ENCODE data around the gene MTPN.

The MTPN gene

DNA sequence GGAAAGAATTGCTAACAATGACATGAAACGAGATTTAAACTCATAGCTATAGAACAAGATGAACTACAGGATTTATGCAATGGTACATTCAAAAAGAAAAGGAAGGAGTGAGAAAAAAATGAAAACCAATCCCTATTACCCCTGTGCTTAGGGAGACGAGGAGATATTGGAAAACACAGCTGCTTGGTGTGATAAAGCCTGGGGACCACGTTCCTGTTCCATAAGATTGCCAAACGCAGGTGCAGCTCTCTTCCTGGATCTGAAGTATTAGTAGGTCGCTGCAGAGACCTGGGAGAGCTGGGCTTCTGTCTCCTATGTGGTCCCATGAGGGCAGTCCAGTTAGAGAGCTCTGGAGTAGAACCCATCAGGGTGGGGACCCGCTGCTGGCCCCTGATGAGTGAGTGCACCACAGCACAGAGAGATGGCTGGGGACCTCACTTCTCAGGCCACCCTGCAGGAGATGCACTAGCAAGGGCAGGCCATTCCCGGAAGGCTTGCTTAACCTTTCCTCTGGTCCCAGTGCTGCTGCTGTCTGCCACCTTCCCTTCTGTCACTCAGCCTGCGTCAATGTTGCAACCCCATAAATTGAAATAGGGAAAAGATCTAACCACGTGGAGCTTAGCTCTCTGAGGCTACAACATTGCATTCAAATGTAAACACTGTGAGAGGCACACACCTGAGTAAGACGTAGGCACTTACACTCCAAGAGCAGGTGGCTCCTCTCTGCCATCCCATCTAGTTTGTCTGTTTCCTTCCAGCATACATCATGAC, 57.9 kb downstream of the MTPN start:
- no peak for DNase-seq

DNA sequence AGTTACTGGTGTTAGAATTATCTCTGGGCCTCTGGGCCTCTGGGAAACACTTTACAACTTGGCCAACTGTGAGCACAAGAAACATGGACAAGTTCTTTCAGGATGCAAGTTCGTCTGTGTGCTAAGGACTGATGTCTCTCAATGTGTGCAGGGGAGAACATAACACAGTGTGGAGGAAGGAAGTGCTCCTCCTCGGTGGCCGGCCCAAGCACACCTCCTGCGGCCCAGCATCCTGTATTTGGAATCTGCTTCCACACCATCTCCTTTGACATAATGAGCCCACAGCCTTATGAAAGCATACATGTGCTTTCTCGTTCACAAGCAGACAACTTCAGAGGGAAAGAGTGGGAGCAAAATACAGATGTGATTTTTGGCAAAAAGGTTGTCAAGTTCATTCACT, 59.0 kb downstream of the MTPN start:
- no peak for DNase-seq

DNA sequence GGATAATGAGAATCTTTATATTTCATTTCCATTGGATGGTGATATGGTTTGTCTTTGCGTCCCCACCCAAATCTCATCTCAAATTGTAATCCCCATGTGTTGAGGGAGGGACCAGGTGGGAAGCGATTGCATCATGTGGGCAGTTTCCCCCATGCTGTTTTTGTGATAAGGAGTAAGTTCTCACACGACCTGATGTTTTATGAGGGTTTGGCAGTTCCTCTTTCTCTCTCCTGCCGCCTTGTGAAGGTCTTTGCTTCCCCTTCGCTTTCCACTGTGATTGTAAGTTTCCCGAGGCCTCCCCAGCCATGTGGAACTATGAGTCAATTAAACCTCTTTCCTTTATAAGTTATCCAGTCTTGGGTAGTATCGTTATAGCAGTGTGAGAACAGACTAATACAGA, 59.4 kb downstream of the MTPN start:
- DNase-seq, result no peak

DNA sequence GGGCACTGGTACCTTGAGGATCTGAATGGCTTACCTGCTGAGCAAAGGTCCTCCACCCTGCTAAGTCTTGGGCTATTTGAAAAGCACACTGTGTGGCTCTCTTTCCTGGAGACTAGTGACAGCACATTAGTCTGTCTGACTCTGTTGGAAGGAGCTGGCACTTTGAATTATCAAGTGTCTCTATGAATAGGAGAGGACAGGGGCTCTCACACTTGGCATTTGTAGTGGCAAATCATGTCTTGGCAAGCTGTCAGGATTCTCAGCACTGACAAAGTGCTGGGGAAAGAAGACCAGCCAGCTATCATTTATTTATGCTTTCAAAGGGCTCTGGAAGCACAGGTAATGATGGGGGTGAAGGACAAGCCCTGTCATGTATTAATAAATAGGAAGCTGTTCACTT, 62.8 kb downstream of the MTPN start:
- DNase-seq, result no peak

- no peak for DNase-seq
Observed at GRCh38 chr7:135913404-135913803, 63.8 kb downstream of the MTPN start.

- no peak for DNase-seq
Observed at GRCh38 chr7:135911099-135911498, 66.1 kb downstream of the MTPN start.

GRCh38 chr7:135910393-135911036, 66.6 kb downstream of the MTPN start:
- DNase-seq, result no peak

DNA sequence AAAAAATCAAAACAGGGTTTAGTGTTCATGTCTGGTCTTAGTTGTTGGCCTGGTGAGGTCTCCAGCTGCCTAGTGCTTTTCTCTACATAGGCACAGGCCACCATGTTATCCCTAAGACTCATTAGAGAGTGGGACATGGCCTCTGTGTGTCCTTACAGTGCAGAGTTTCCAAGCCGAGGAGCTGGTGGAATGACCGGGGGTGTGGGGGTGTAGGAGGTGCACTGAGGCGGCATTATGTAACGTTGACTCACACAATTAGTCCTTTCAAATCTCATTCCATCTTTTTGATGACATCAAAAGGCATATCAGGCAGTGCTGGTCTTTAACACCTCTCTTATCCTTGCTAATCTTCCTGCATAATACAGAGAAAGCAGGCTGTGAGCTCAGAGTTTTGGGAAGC, 71.3 kb downstream of the MTPN start:
- no peak for DNase-seq

- no peak for DNase-seq
Observed at GRCh38 chr7:135905355-135905754, 71.8 kb downstream of the MTPN start.

- no peak for DNase-seq
Observed at GRCh38 chr7:135904282-135904681, 72.9 kb downstream of the MTPN start.

DNA sequence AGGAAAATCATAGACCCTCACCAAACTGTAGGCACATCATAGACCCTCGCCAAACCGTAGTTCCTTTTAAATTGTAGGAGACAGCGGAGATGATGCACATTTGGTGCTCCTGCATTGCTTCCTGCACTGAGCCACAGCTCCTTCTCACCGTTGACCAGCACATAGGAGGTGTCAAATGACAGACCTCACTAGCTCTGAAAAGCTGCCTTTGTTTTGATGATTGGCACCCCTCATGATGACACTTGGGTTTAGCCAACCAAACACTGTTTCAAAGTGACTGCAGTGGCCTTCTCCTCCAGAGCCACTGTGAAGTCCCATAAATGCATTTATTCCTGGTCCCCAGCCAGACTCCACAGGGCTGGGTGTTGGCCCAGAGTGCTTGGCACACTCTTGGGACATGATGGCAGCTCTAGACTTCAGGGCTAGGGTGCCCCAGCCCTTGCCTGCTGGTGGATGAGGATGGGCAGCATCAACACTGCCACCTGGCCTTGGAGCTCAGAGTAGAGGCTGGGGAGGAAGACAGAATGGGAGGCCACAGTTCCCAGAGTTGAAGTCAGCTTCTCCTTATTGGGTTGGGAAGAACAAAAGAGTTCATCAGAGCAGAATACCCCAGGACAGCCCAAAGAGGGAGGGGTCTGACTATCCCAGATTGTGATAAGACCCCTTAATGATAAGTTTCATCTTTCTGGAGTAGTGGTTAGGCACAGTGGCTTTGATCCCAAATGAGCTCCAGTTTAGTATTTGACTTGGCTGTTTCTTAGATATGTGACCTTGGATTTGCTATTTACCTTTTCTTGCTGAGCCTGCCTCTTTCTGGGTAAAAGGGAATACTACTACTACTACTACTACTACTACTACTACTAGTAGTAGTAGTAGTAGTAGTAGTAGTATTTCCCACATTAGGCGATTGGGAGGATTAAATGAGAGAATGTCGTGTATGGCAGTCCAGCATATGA, 75.3 kb downstream of the MTPN start:
- no peak for DNase-seq

DNA sequence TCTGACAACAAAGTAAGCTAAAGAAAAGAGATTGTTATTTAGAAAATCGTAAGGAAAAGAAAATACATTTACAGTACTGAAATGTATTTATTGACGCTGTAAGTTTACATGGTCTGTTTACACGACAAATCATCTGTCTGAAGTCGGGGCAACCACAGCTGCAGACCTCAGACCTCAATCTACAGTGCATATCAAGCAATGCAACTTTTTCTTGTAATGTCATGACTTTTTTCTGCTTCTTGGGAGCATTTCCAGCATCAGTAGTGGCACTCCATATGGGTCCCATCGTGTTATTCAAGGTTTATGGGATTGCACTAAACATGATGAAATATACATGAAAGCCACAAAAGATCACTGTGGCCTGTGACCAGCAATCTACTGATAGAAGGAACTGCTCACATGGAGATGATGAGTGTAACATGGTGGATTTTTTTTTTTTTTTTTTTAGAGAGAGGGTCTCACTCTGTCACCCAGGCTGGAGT, 77.1 kb downstream of the MTPN start:
- no peak for DNase-seq

GRCh38 chr7:135899458-135900064, 77.6 kb downstream of the MTPN start:
- DNase-seq, result no peak

- no peak for DNase-seq
Observed at GRCh38 chr7:135898226-135898625, 78.9 kb downstream of the MTPN start.

GRCh38 chr7:135894816-135895215, 82.3 kb downstream of the MTPN start:
- DNase-seq, result no peak

DNA sequence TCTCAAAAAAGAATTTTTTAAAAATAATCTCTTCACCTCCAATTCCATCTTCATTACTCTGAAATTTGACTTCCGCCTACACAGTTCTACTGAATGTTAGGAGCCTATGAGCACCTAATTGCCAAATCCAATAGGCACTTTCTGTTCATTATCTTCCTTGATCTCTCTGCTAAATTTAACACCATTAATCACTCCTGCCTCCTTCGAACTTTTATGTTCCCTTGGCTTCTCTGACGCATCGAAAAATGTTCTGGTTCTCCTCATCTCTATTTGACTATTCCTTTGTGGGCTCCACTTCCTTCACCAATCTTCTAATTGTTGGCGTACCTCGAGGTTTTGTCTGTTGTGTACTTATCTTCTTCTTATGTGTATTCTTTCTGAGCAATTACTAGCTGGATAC, 87.3 kb downstream of the MTPN start:
- DNase-seq, result no peak

DNA sequence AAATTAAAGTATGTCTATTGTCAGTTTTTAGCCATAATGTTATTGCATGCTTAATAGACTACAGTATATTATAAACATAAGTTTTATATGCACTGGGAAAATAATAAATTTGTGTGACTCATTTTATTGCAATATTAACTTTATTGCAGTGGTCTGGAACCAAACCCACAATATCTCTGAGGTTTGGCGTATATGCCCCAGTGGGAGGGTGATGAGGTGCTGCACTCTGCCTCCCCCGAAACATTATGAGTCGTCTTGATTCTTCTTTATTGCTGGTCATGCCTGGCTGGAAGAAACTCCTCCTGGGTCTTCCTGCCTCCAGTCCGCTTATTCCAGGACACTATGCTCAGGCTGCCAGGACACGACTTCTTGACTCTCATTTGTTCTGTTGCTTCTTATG, 88.4 kb downstream of the MTPN start:
- no peak for DNase-seq

DNA sequence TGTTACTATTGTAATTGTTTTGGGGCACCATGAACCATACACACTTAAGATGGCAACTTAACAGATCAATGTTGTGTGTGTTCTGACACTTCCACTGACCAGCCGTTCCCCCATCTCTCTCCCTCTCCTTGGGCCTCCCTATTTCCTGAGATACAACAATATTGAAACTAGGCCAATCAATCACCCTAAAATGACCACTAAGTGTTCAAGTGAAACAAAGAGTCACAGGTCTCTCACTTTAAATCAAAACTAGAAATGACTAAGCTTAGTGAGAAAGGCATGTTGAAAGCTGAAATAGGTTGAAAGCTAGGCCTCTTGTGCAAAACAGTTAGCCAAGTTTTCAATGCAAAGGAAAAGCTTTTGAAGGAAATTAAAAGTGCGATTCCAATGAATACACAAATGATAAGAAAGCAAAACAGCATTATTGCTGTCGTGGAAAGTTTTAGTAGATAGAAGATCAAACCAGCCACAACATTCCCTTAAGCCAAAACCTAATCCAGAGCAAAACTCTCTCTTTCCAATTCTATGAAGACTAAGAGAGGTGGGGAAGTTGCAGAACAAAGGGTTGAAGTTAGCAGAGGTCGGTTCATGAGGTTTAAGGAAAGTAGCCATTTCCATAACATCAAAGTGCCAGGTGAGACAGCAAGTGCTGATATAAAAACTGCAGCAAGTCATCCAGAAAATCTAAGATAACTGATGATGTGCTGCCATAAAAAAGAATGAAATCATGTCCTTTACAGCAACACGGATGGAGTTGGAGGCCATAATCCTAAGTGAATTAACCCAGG, 90.6 kb downstream of the MTPN start:
- no peak for DNase-seq

- no peak for DNase-seq
Observed at GRCh38 chr7:135884495-135885232, 92.5 kb downstream of the MTPN start.

DNA sequence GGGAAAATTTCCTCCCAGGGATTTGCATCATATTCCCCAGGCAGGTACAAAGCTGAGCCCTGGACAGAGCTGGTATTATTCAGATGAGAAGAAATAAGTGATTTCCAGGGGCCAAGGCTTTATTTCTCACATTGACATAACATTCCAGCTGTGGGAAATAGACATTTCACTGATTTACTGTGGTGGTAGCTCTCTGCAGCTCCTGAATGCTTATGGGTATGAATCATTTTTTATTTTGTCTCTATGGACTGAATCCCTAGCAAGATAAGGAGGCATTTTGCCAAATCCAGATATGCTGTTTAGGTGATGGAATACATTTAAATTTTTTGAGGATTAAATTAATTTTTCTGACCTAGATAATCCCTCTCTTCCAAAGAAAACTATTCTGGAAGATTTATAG, 97.9 kb downstream of the MTPN start:
- no peak for DNase-seq

- no peak for DNase-seq
Observed at GRCh38 chr7:135878284-135878683, 98.9 kb downstream of the MTPN start.

Measured in 8988T (cell line).